Transverse colon (tissue), 4 donors: ENCODE data around the gene PDE6A. TPM values are rescaled to one million over a fixed set of nuclear protein-coding genes. Genes with fewer than 3 reads are reported as not detected.
A peak's percentile ranks its signal among the peaks of the same experiment; 100 is the strongest.

Source experiments
- DNase-seq: peaks from one replicate; pipeline ENCODE4 v3.0.0-alpha.2; 2019
- H3K27ac ChIP-seq, 4 donors: fragments of 200-600 bp; sonication (generic); 2 replicates each; pipeline ENCODE4 v1.5.1; 2016 to 2018; ENCODE audit warnings: inconsistent platforms in 4 of 4
- H3K27me3 ChIP-seq: fragments of 200-600 bp; sonication (generic); 2 replicates; pipeline ENCODE4 v1.5.1; 2017; ENCODE audit warnings: inconsistent platforms
- H3K36me3 ChIP-seq, 4 donors: fragments of 200-600 bp; sonication (generic); 2 replicates each; pipeline ENCODE4 v1.5.1; 2017 to 2019; ENCODE audit warnings: inconsistent platforms in 4 of 4
- H3K4me1 ChIP-seq, 4 donors: fragments of 200-600 bp; sonication (generic); 2 replicates each; pipeline ENCODE4 v1.5.1; 2017 to 2020; ENCODE audit warnings: inconsistent platforms in 4 of 4
- H3K4me3 ChIP-seq, 4 donors: fragments of 200-600 bp; sonication (generic); 1 replicate in 1 of 4; 2 replicates in 3 of 4; pipeline versions ENCODE4 v1.5.1 to v1.6.1; 2017 to 2019; ENCODE audit warnings: inconsistent platforms in 4 of 4
- H3K9me3 ChIP-seq, 2 donors: fragments of 200-600 bp; sonication (generic); 2 replicates each; pipeline ENCODE4 v1.5.1; 2017 to 2019; ENCODE audit warnings: inconsistent platforms in 2 of 2
- EP300 ChIP-seq: sonication (generic); formaldehyde crosslinking; IDR thresholded peaks from one replicate; pipeline ENCODE4 v1.6.1; 2017; ENCODE audit warnings: antibody characterized with exemption, low read depth
- POLR2A ChIP-seq: fragments of 450-650 bp; IDR thresholded peaks from one replicate; pipeline ENCODE4 v1.6.1; 2016; ENCODE audit warnings: antibody characterized with exemption, mild to moderate bottlenecking, moderate library complexity
- POLR2AphosphoS5 ChIP-seq, 3 donors: sonication (generic); formaldehyde crosslinking; IDR thresholded peaks; one replicate each; pipeline ENCODE4 v1.6.1; 2016; ENCODE audit warnings: antibody characterized with exemption in 3 of 3
- WGBS, 2 donors: methylation state at CpG; one replicate each; pipeline ENCODE4 v1.1.5; 2018; ENCODE audit warnings: low coverage in 1 of 2; 5-methylcytosine and 5-hydroxymethylcytosine counted together
- in situ Hi-C, 4 donors: fragments of 200-750 bp; cut with MboI; loops; one replicate each; pipeline versions ENCODE4 v1.15.0 to v1.15.1; 2017; ENCODE audit warnings: low sequenced_read_pairs in 3 of 4, low pct_ligation_motif_present in 1 of 4, low pct_unique_long_range_greater_than_20kb in 1 of 4
- intact Hi-C: fragments of 100-400 bp; cut with DNase I; formaldehyde crosslinking; loops from one replicate; pipeline ENCODE4 v1.15.1; 2023; ENCODE audit warnings: low total_unique reads
- total RNA-seq, 4 donors: library from RNA; depleted of rRNA; stranded (reverse); fragments of >200 nt; gene quantifications; one replicate each; pipeline ENCODE4 v1.1.0, GENCODE V29; 2016
- TF ChIP-seq, protein P1 (sequence below), 5 experiments: fragments of 200-600 bp in 3 of 5; fragments of 450-650 bp in 2 of 5; sonication (generic) in 3 of 5; IDR thresholded peaks; 1 replicate in 2 of 5; 2 replicates in 3 of 5; pipeline ENCODE4 v1.5.1; 2016 to 2017; ENCODE audit warnings: antibody characterized with exemption in 5 of 5, inconsistent platforms in 3 of 5, mild to moderate bottlenecking in 2 of 5, moderate library complexity in 1 of 5

Gene PDE6A
- total RNA-seq, 4 donors from 2014 or later = 1.2 to 6.5 (median 3.5) TPM

DNA sequence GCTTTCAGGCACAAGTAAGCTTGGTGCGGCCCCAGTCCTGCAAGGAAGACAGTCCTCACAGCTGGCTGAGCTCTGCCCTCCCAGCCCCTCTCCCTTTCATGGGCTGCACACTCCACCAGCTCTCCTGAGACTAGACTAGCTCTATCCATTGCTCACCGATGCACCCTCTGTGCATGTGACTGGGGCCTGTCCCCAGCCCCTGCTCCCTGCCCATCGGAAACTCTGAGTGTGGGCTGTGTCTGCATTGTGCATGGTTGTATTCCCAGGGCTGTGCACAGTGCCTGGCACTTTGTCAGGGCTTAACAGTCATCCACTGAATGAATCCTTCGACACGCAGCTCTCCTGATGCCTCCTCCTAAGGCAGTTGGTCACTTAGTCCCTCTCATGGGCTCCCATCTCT, 122.3 kb downstream of the PDE6A start:
- no peaks in the 10 kb centered on the region for H3K36me3 ChIP-seq
- no peak for DNase-seq
- H3K4me3 ChIP-seq = no peak overlapping the region
- H3K4me1 ChIP-seq = peaks cover 13 to 58% (median 29%) of the 10 kb centered on the region in 4 donors
- no peaks in the 10 kb centered on the region for H3K9me3 ChIP-seq
- H3K27me3 ChIP-seq = no peaks in the 10 kb centered on the region
- 92 to 93% methylated on average over 2 to 5 of the region's 5 CpGs for WGBS, 2 donors
- TF ChIP-seq EP300 = no peak
- no peak for TF ChIP-seq POLR2AphosphoS5 (IDR thresholded peaks at IDR 0.05)
- TF ChIP-seq, protein P1, sequence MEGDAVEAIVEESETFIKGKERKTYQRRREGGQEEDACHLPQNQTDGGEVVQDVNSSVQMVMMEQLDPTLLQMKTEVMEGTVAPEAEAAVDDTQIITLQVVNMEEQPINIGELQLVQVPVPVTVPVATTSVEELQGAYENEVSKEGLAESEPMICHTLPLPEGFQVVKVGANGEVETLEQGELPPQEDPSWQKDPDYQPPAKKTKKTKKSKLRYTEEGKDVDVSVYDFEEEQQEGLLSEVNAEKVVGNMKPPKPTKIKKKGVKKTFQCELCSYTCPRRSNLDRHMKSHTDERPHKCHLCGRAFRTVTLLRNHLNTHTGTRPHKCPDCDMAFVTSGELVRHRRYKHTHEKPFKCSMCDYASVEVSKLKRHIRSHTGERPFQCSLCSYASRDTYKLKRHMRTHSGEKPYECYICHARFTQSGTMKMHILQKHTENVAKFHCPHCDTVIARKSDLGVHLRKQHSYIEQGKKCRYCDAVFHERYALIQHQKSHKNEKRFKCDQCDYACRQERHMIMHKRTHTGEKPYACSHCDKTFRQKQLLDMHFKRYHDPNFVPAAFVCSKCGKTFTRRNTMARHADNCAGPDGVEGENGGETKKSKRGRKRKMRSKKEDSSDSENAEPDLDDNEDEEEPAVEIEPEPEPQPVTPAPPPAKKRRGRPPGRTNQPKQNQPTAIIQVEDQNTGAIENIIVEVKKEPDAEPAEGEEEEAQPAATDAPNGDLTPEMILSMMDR (IDR thresholded peaks at IDR 0.05) = no peak
- TF ChIP-seq POLR2A = no peak
- no peak overlapping the region for H3K27ac ChIP-seq
- intact Hi-C loops = no loop called here
- in situ Hi-C loops = loop anchor here in 1 of 4 donors (10.0 kb wide), 2 partner anchors 158 to 188 kb away; no protein-coding TSS in a partner anchor

DNA sequence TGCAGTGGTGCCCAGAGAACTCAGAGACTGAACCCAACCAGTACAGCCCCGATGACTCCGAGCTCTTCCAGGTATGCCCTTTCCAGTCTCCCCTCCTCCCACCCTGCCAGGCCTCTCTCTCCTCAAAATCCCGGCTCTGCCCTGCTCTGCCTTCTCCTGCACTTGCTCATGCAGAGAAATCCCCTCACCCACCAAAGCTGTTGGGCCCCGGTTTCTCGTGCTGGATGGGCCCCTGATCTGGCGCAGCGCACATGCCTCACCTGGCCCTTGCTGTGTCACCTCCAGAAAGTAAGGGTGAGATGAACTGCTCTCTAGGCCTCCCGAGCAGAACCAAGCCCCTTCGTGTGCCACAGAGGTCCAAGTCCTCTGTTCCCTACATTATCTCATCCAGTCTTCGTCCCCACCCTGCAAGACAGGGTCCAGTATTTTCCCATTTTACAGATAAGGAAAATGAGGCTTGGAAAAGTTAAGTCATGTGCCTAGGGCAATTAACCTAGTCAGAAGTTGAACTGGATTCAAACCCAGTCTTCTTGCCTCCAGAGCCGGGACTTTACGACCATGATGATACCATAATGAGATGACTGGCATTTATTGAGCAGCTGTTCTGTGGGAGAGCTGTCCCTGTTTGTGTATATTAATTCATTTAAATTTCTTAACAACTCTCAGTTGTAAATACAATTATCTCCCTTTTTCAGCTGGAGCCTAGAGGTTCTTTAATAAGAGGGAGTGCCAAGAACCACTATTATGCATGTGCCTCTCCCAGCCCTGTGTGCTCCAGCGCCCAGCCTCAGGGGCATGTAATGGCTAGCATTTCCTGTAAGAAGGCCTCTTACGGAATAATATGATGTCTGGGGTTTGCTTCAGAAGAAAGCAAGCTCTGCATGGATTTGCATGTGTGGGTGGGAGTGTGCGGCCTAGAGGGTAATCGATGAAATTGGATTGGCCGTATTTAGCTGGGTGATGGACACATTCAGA, 123.8 kb downstream of the PDE6A start:
- intact Hi-C loops (no loop called here), in situ Hi-C loops (loop anchor here in 1 of 4 donors (10.0 kb wide), 2 partner anchors 156 to 186 kb away; no protein-coding TSS in a partner anchor)
- Histone ChIP-seq H3K27me3 (no peaks in the 10 kb centered on the region), H3K9me3 (no peaks in the 10 kb centered on the region), H3K36me3 (no peaks in the 10 kb centered on the region), H3K4me1 (peaks cover 13 to 49% (median 19%) of the 10 kb centered on the region in 4 donors), H3K4me3 (no peak overlapping the region), H3K27ac (peak overlapping the region in 2 of 4 donors; percentile 5 to 20)
- 90 to 91% methylated on average over 5 to 17 of the region's 17 CpGs for WGBS, 2 donors
- DNase-seq = no peak
- TF ChIP-seq, protein P1 (IDR thresholded peaks at IDR 0.05) = no peak
- TF ChIP-seq POLR2AphosphoS5 (IDR thresholded peaks at IDR 0.05) (no peak), EP300 (no peak), POLR2A (no peak)

DNA sequence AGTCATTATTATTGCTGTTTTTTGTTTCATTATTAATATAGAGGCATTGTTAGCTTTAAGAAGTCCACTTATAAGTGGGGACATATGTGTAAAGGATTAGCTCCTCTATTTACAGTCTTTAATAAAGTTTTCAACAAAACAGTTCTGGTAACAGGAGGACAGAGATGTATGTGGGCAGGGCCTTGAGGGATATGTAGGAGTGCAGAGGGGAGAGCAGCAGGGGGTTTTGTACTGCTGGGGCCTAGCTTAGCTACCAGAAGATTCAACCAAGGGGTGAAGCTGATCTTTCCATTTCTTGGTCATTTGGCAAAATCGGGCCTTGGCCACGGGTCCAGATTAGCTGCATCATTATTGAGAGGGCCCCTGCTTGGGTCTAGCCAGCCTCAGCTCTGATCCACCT, 124.6 kb downstream of the PDE6A start:
- H3K4me1 ChIP-seq = peaks cover 11 to 44% (median 18%) of the 10 kb centered on the region in 4 donors
- WGBS, 2 donors = 68% methylated on average over 2 of the region's 2 CpGs; no CpG with 5 or more reads in 1 of the 2 donors
- TF ChIP-seq EP300 = no peak
- no peak for TF ChIP-seq POLR2AphosphoS5 (IDR thresholded peaks at IDR 0.05)
- TF ChIP-seq, protein P1 (IDR thresholded peaks at IDR 0.05) = no peak
- TF ChIP-seq POLR2A = no peak
- intact Hi-C loops = no loop called here
- no peak for DNase-seq
- no peak overlapping the region for H3K4me3 ChIP-seq
- H3K9me3 ChIP-seq = no peaks in the 10 kb centered on the region
- H3K36me3 ChIP-seq = no peaks in the 10 kb centered on the region
- H3K27me3 ChIP-seq = no peaks in the 10 kb centered on the region
- in situ Hi-C loops = loop anchor here in 1 of 4 donors (10.0 kb wide), 2 partner anchors 155 to 185 kb away; no protein-coding TSS in a partner anchor
- no peak overlapping the region for H3K27ac ChIP-seq

DNA sequence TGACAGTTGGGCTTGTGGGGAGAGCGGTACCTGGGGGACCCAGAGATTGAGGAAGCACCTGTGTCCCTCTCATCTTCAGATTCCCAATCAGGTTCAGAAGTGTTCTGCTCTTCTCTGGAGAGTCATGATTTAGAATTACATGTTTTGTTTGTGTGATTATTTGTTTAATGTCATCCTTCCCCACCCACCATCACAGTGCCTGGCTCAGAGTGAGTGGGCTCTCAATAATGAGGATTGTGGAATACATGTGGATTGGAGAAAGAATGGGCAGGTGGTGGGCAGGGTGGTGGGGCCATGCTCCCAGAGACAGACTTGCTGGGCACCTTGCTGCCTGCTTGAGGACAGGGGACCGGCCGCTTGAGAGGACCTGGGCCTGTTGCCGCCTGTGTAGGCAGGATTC, 126.5 kb downstream of the PDE6A start:
- intact Hi-C loops (no loop called here), in situ Hi-C loops (no loop called here)
- DNase-seq = no peak
- Histone ChIP-seq H3K27me3 (no peaks in the 10 kb centered on the region), H3K9me3 (no peaks in the 10 kb centered on the region), H3K4me3 (no peak overlapping the region), H3K36me3 (no peaks in the 10 kb centered on the region), H3K27ac (no peak overlapping the region), H3K4me1 (peaks cover 0 to 26% (median 4%) of the 10 kb centered on the region in 4 donors)
- TF ChIP-seq POLR2AphosphoS5 (IDR thresholded peaks at IDR 0.05) (no peak), EP300 (no peak), POLR2A (no peak)
- TF ChIP-seq, protein P1 (IDR thresholded peaks at IDR 0.05) = no peak
- WGBS, 2 donors = 96% methylated on average over 4 of the region's 4 CpGs; no CpG with 5 or more reads in 1 of the 2 donors
